GM18507 (cell line): ENCODE results near the gene ACVR1C.

Source experiments
- DNase-seq: peaks from one replicate; pipeline ENCODE4 v3.0.0; 2011; ENCODE audit warnings: low read depth; ENCODE audit not compliant: insufficient read length; ENCODE audit errors: extremely low spot score
- FAIRE-seq: peaks from 2 replicates; lab custom pipeline; 2011; peaks lifted over from hg19 to GRCh38; lab: Jason Lieb, UNC

The ACVR1C gene

GRCh38 chr2:157506586-157506985, 122.1 kb downstream of the ACVR1C start:
- DNase-seq (no peak), FAIRE-seq (no peak)

- DNase-seq: no peak
- no peak for FAIRE-seq
Observed at GRCh38 chr2:157504623-157505022, 124.0 kb downstream of the ACVR1C start.

GRCh38 chr2:157501026-157501425, 127.6 kb downstream of the ACVR1C start:
- FAIRE-seq (peak; percentile 12), DNase-seq (no peak)

GRCh38 chr2:157500334-157500733, 128.3 kb downstream of the ACVR1C start:
- FAIRE-seq: no peak

GRCh38 chr2:157498483-157498882, 130.2 kb downstream of the ACVR1C start:
- no peak for DNase-seq
- no peak for FAIRE-seq

More at GRCh38 chr2:157500334-157500733, 128.3 kb downstream of the ACVR1C start:
- no peak for DNase-seq

GRCh38 chr2:157497638-157498314, 130.9 kb downstream of the ACVR1C start:
- FAIRE-seq (peak; percentile 88), DNase-seq (peak; percentile 14)

- peak; percentile 37 for DNase-seq
- peak; percentile 94 for FAIRE-seq
Observed at GRCh38 chr2:157492189-157492773, 136.4 kb downstream of the ACVR1C start.

- DNase-seq: no peak
- no peak for FAIRE-seq
Observed at GRCh38 chr2:157489983-157490382, 138.7 kb downstream of the ACVR1C start.

- FAIRE-seq (no peak), DNase-seq (no peak)
Observed at GRCh38 chr2:157488877-157489276, 139.8 kb downstream of the ACVR1C start.

- no peak for FAIRE-seq
- no peak for DNase-seq
Observed at GRCh38 chr2:157487747-157488146, 140.9 kb downstream of the ACVR1C start.

GRCh38 chr2:157487271-157487610, 141.4 kb downstream of the ACVR1C start:
- no peak for DNase-seq
- FAIRE-seq: no peak

- DNase-seq (no peak), FAIRE-seq (peak; percentile 35)
Observed at GRCh38 chr2:157486596-157487270, 141.9 kb downstream of the ACVR1C start.

GRCh38 chr2:157480182-157480961, 148.3 kb downstream of the ACVR1C start:
- FAIRE-seq (peak; percentile 49), DNase-seq (no peak)

- DNase-seq (no peak), FAIRE-seq (no peak)
Observed at GRCh38 chr2:157479081-157480027, 149.3 kb downstream of the ACVR1C start.

GRCh38 chr2:157477919-157478318, 150.7 kb downstream of the ACVR1C start:
- DNase-seq (no peak), FAIRE-seq (no peak)

- FAIRE-seq (no peak), DNase-seq (no peak)
Observed at GRCh38 chr2:157476953-157477709, 151.5 kb downstream of the ACVR1C start.
